ENCODE results near the gene HSD17B2. TPM values are rescaled to one million over a fixed set of nuclear protein-coding genes. Genes with fewer than 3 reads are reported as not detected.
"Not testable (repeated sequence)": the region's sequence is repeated elsewhere in the genome, so short reads cannot be mapped to it uniquely, and the experiment has no call there.

The HSD17B2 gene
- total RNA-seq, 1 experiment from 2014 or later = not detected

DNA sequence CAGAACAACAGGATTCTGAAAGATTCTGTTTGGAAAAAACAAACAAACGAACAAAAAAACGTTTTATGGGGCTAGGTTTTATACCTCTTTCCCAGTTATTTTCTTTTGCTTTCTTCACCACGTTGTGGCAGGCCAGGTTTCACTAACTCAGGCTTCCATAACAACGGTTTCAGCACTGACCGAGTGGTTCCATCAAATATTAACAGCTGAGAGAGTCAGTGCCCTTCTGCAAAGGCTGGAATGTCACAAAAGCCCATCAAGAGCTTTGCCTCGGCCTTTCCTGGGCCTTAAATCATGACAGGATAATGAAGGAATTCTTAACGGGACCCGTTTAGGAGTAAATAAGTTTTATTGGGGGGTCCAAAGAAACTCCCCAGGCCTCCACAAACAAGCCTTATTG is 100.8 kb downstream of the HSD17B2 start:
- Histone ChIP-seq H3K36me3 (replicated peaks; ENCODE audit: control insufficient read depth, insufficient read depth, low read length) (no peaks in the 10 kb centered on the region), H3K4me3 (ENCODE audit: insufficient read depth, low read depth, low read length) (no peak overlapping the region), H3K27me3 (ENCODE audit: control insufficient read depth, insufficient read depth, low read length) (no peaks in the 10 kb centered on the region)
- DNase-seq = no peak

DNA sequence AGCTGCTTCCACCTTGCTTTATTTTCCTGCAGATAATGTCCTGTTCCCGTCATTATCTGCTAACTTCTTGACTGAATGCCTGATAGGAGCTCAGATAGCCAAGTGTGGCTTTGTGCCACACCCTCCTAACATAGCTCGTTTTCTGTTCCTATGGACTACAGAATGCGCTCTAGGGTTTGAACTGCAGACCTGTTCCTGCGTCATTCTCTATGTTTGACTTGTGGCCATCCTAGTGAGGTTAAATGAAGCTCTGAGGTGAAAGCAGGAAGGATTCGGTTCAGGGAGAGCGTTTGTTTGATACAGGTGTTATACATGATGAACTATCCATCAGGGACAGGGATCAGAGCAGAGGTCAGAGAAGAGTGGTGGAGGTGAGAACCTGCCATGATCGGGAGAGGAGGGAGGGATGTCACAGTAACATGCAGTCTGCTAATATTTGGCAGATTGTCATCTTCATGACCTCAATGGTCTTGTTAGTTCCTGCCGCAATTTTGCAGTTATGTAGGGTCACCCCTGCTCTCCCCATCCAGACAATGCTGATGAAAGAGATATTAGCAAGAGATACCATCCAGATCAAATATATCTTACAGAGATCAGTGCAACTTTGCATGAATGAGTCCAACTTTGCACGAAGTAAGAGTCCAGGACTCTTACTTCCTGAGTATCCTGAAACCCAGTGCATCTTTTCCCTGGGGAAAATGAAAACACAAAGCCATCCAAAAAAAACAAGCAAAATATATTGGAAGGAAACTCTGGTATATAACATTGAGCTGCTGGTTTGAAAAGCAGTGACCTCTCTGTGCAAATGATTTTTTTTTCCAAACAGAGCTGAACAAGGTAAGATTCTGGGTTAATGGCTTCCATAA is 102.1 kb downstream of the HSD17B2 start:
- H3K36me3 ChIP-seq (replicated peaks; ENCODE audit: control insufficient read depth, insufficient read depth, low read length) = no peaks in the 10 kb centered on the region
- DNase-seq = no peak
- H3K27me3 ChIP-seq (ENCODE audit: control insufficient read depth, insufficient read depth, low read length) = no peaks in the 10 kb centered on the region
- H3K4me3 ChIP-seq (ENCODE audit: insufficient read depth, low read depth, low read length) = no peak overlapping the region

DNA sequence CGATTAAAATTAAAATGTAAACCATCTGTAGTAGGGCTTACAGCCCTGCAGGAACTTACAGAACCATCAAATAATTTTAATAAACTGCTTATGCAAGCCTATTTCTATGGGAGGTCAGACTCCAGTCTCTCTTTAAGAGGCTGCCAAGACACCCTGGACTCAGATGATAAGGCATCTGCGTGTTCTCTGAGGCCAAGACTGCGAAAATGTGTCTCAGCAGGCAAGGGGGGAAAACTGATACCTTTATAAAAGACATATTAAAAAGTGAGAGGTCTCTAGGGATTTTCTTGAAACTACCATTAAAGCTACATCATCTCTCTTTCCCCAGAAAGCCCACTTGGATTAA is 102.7 kb downstream of the HSD17B2 start:
- Histone ChIP-seq H3K27me3 (ENCODE audit: control insufficient read depth, insufficient read depth, low read length) (no peaks in the 10 kb centered on the region), H3K36me3 (replicated peaks; ENCODE audit: control insufficient read depth, insufficient read depth, low read length) (no peaks in the 10 kb centered on the region), H3K4me3 (ENCODE audit: insufficient read depth, low read depth, low read length) (no peak overlapping the region)
- no peak for DNase-seq

DNA sequence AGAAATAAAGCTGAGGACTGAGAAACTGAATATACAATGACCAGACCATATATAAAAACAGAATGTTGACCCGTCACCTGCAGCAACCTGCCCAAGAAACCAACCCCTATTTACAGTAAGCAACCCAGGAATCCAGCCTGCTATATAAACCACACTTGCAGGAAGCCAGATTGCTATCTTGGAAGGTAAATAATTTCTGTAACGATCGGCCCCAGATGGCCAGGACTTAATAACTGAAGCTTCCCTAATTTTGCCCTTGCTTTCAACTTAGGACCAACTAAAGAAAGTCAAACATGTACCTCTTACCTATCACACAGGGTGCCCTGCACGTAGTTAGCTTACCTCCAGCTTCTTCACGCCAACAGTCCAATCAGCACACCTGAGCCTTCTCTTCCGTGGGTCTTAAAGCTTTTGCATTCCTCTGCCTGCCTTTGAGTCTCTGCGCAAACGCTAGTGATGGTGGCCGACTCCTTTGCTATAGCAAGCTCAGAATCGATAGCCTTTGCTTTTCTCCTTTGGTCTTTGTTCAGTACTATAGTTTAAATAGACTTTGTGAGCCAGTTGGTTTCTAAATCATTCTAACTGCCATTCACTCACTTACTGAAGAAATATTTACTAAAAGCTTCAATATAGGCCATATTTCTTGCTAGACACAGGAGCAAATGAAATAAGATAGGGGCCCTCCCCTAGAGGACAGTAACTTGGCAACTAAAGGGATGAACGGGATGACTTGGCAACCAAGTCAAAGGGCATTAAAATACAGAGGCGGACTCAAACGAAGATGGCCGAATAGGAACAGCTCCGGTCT is 103.6 kb downstream of the HSD17B2 start:
- H3K36me3 ChIP-seq (replicated peaks; ENCODE audit: control insufficient read depth, insufficient read depth, low read length) = no peaks in the 10 kb centered on the region
- H3K4me3 ChIP-seq (ENCODE audit: insufficient read depth, low read depth, low read length) = peak overlapping the region; percentile 35

DNA sequence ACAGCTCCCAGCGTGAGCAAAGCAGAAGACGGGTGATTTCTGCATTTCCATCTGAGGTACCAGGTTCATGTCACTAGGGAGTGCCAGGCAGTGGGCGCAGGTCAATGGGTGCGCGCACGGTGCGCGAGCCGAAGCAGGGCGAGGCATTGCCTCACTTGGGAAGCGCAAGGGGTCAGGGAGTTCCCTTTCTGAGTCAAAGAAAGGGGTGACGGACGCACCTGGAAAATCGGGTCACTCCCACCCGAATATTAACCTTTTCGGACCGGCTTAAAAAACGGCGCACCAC is 104.2 kb downstream of the HSD17B2 start:
- DNase-seq; H3K27me3 ChIP-seq (ENCODE audit: control insufficient read depth, insufficient read depth, low read length); H3K36me3 ChIP-seq (replicated peaks; ENCODE audit: control insufficient read depth, insufficient read depth, low read length): not testable (repeated sequence)
- H3K4me3 ChIP-seq (ENCODE audit: insufficient read depth, low read depth, low read length) = peak overlapping the region; percentile 35

More for the DNA sequence above, 103.6 kb downstream of the HSD17B2 start:
- peak; percentile 22 for DNase-seq
- H3K27me3 ChIP-seq (ENCODE audit: control insufficient read depth, insufficient read depth, low read length) = no peaks in the 10 kb centered on the region

DNA sequence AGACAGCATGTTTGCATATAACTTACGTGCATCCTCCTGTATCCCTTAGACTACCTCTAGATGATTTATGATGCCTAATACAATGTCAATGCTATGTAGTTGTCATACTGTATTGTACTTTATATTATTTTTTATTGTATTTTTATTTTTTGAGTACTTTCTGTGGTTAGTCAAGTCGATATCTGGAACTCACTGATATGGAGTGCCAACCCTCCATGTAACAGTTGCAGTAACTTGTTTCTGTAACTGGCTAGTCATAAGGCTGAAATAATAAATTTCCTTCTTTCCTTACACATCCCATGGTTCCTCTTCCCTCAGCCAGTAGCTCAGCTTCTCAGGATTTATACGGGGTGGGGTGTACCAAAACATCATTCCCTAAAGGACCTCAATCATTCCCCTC is 111.5 kb downstream of the HSD17B2 start:
- no peaks in the 10 kb centered on the region for H3K27me3 ChIP-seq (ENCODE audit: control insufficient read depth, insufficient read depth, low read length)
- no peak for DNase-seq
- H3K36me3 ChIP-seq (replicated peaks; ENCODE audit: control insufficient read depth, insufficient read depth, low read length) = peaks cover 11% of the 10 kb centered on the region
- H3K4me3 ChIP-seq (ENCODE audit: insufficient read depth, low read depth, low read length) = no peak overlapping the region

DNA sequence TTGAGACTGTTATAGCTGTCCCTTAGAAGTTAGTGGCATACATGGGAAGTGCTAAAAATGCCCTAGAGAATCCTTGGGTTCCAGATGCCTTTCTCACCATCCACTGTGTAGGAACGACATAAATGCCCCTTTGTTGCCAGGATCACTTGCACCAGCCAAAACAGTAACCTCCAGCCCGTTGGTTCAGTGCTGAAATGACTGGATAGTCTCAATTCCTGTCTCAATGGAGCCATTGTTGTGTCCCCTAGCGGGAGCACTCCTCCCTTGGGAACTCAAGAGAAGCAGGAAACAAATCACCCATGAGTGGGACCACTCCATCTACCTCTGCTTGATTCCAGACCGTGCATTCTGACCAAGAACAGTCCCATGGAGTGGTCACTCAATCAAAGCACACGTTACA is 111.9 kb downstream of the HSD17B2 start:
- no peak for DNase-seq
- Histone ChIP-seq H3K36me3 (replicated peaks; ENCODE audit: control insufficient read depth, insufficient read depth, low read length) (peaks cover 11% of the 10 kb centered on the region), H3K27me3 (ENCODE audit: control insufficient read depth, insufficient read depth, low read length) (no peaks in the 10 kb centered on the region), H3K4me3 (ENCODE audit: insufficient read depth, low read depth, low read length) (no peak overlapping the region)

DNA sequence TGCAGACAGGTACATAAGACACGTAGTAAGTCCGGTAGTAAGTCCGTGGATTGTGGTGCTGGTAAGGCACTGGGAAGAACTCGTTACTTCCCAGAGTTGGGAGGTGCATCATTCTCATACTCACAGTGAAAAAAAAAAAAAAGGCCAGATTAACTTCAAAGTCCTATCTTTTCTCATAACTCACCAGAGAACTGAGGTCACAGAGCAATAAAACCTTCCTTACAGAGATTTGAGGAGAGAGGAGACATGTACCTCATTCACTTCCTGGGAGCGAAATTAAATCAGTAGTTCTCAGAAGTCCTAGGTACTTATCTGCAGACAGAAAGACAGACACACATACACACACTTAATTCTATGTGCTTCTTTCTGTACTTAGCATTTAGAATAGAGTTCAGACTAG is 112.5 kb downstream of the HSD17B2 start:
- DNase-seq = no peak
- Histone ChIP-seq H3K36me3 (replicated peaks; ENCODE audit: control insufficient read depth, insufficient read depth, low read length) (peaks cover 11% of the 10 kb centered on the region), H3K4me3 (ENCODE audit: insufficient read depth, low read depth, low read length) (no peak overlapping the region), H3K27me3 (ENCODE audit: control insufficient read depth, insufficient read depth, low read length) (no peaks in the 10 kb centered on the region)

Other genes with a start within 250 kb of the HSD17B2 start
- 0.10 TPM in 1 of 2 replicates, not detected in the other for gene SDR42E1, start 23.8 kb upstream of the HSD17B2 start, total RNA-seq (2014; rRNA removed; shearing (Covaris generic))
- 10.3 and 18.4 TPM in 2 replicates for gene MPHOSPH6, start 135.0 kb downstream of the HSD17B2 start, total RNA-seq (2014; rRNA removed; shearing (Covaris generic))

Data from H7 (cell line).